Measurements from ENCODE around the gene MND1.
"Not testable (repeated sequence)": the region's sequence is repeated elsewhere in the genome, so short reads cannot be mapped to it uniquely, and the experiment has no call there.

MND1 gene

GRCh38 chr4:153448003-153448731 lies 103.7 kb downstream of the MND1 start:
- no peak for DNase-seq

DNA sequence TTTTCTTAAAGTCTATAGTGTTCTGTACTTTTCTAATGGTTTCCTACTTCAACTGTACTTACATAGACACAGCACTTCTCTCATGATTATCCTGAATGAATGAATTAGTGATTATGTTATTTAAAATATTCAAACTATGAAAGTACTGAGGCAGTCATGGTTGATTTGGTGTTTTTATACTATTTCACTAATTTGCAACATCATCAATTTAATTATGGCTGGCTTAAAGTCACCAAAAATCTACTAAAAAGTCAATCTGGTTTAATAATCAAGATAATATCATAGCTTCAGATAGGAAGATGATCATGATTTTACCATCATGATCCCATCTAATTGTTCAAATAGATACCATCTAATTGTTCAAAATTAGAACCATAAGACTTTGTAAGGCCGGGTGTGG lies 104.8 kb downstream of the MND1 start:
- no peak for DNase-seq

DNA sequence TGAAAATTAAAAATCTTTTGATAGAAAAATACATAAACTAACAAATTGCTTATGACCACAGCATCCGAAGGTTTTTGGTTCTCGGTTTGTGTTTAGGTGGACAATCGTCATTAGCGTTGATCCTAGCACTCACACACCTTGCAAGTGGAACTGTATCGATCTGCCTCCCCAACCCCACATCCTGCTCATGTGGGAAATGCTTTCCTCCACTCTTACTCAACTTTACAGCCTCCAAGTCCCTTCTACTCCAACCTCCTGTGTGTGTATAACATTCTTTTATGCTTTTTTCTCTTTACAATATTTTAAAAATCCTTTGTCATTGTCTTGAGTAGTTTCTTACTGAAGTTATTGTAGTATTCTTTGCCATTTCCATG lies 106.0 kb downstream of the MND1 start:
- peak in 1 of 2 donors; percentile 19 for DNase-seq

DNA sequence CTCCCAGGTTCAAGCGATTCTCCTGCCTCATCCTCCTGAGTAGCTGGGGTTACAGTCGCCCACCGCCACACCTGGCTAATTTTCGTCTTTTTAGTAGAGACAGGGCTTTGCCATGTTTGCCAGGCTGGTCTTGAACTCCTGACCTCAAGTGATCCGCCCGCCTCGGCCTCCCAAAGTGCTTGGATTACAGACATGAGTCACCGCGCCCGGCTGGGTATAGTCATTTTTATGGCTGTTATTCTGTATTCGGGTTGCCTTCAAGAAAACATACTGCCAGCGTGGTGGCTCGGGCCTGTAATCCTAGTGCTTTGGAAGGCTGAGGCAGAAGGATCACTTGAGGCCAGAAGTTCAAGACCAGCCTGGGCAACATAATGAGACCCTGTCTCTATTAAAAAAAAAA lies 106.7 kb downstream of the MND1 start:
- not testable (repeated sequence) for DNase-seq

- DNase-seq: no peak
These were observed 107.6 kb downstream of the MND1 start for GRCh38 chr4:153451911-153452657.

DNA sequence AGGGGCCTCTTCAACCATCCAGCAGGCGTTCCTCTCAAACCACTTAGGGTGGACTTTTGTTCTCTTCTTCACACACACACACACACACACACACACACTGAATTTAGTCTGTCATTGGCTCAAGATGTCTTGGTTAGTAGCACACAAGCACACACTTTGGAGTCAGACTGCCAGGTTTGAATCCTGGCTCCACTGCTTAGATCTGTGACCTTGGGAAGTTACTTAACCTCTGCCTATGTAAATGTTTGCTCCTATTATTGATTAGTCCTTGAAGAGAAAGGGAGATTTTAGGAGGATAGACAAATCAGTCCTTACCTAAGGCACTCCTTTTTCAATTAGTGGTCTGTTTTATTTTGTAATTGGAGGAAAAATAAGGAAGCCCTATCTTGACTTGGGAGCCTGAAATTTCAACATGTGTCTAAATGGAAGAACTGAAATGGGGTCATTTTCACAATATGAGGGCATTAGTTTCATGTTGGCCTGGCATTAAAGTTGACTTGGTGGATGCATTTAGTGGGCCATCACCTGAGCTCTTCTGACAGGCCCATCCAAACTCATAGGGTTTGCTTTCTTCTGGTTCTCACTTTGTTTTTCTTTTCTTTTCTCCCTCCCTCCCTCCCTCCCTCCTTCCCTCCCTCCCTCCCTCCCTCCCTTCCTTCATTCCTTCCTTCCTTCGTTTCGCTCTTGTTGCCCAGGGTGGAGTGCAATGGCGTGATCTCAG lies 108.3 kb downstream of the MND1 start:
- DNase-seq: no peak

DNA sequence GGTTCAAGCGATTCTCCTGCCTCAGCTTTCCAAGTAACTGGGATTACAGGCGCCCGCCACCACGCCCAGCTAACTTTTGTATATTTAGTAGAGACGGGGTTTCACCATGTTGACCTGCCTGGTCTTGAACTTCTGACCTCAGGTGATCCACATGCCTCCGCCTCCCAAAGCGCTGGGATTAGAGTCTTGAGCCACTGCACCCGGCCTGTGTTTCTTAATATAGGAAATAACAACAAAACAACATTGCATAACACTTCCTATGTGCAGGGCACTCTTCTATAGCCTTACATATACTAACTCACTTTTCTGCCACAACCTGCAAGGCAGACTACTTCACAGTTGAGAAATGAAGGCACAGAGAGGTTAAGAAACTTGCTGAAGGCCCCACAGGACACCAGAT lies 108.9 kb downstream of the MND1 start:
- DNase-seq: no peak

- no peak for DNase-seq
These were observed 114.5 kb downstream of the MND1 start for GRCh38 chr4:153458969-153459368.

GRCh38 chr4:153461549-153461948 lies 117.1 kb downstream of the MND1 start:
- not testable (repeated sequence) for DNase-seq

DNA sequence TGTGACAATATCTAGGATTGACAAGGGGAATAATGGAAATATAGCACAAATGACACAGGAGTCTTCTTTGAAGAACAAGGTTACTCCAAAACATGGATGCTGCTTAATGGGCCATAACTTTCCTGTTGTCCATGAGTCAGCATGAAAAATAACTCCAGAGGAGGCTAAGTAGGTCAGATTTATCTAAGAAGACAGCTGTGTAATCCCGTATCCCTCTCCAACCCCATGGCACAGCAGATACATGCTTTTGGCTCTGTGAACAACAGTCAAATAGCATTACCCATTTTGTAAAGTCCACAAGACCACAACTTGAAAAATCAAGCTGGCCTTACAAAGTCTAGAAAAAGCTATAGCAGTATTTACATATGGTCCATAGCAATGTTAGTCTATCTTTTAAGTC lies 119.6 kb downstream of the MND1 start:
- no peak for DNase-seq
